HG02970 (cell line): Measurements from ENCODE around the gene TBC1D14.

Source experiments
- ATAC-seq: cut with Tn5 transposase; IDR thresholded peaks from one replicate; pipeline ENCODE4 v1.9.1; 2021; ENCODE audit warnings: mild to moderate bottlenecking, moderate library complexity, moderate number of reproducible peaks; ENCODE audit not compliant: unreplicated experiment, low FRiP score

The TBC1D14 gene

GRCh38 chr4:7034262-7035081 is 124.8 kb downstream of the TBC1D14 start:
- ATAC-seq: no peak

- no peak for ATAC-seq
Observed at GRCh38 chr4:7037425-7037824, 127.8 kb downstream of the TBC1D14 start.

- ATAC-seq: no peak
Observed at GRCh38 chr4:7040765-7041164, 131.1 kb downstream of the TBC1D14 start.

GRCh38 chr4:7041246-7041645 is 131.6 kb downstream of the TBC1D14 start:
- no peak for ATAC-seq

- no peak for ATAC-seq
Observed at GRCh38 chr4:7041801-7042502, 132.3 kb downstream of the TBC1D14 start.

- ATAC-seq: peak; percentile 84
Observed at GRCh38 chr4:7042503-7043283, 133.1 kb downstream of the TBC1D14 start.

GRCh38 chr4:7043284-7044136 is 133.9 kb downstream of the TBC1D14 start, which contains the start of gene TADA2B:
Gene TADA2B, plus strand, starts transcription at chr4:7043372. Its CDS starts 208 bp downstream, at chr4:7043580.
- ATAC-seq: peak; percentile 10

- no peak for ATAC-seq
Observed at GRCh38 chr4:7044137-7044930, 134.7 kb downstream of the TBC1D14 start.

GRCh38 chr4:7045553-7045952 is 135.9 kb downstream of the TBC1D14 start:
- ATAC-seq: no peak

- ATAC-seq: no peak
Observed at GRCh38 chr4:7045961-7046921, 136.6 kb downstream of the TBC1D14 start.

GRCh38 chr4:7046971-7047370 is 137.3 kb downstream of the TBC1D14 start:
- no peak for ATAC-seq

GRCh38 chr4:7048642-7049041 is 139.0 kb downstream of the TBC1D14 start:
- ATAC-seq: no peak

- no peak for ATAC-seq
Observed at GRCh38 chr4:7049295-7049694, 139.7 kb downstream of the TBC1D14 start.

- no peak for ATAC-seq
Observed at GRCh38 chr4:7049739-7050138, 140.1 kb downstream of the TBC1D14 start.

- ATAC-seq: no peak
Observed at GRCh38 chr4:7050481-7051143, 141.0 kb downstream of the TBC1D14 start.

- ATAC-seq: no peak
Observed at GRCh38 chr4:7051144-7051495, 141.5 kb downstream of the TBC1D14 start.

- no peak for ATAC-seq
Observed at GRCh38 chr4:7051905-7052304, 142.3 kb downstream of the TBC1D14 start.

GRCh38 chr4:7052313-7052712 is 142.7 kb downstream of the TBC1D14 start:
- no peak for ATAC-seq
